ENCODE measurements around the gene CYRIA.

Gene CYRIA

GRCh38 chr2:16708173-16708572 is 42.5 kb upstream of the CYRIA start:
- TF ChIP-seq EZH2phosphoT487 (conservative IDR thresholded peaks at IDR 0.05; ENCODE audit: low read length) = no peak
- no peak for TF ChIP-seq CTCF (IDR thresholded peaks at IDR 0.05; ENCODE audit: insufficient read depth, low read length, poor library complexity, severe bottlenecking)

GRCh38 chr2:16707014-16707623 is 41.5 kb upstream of the CYRIA start:
- Histone ChIP-seq H3K9me2 (replicated peaks; ENCODE audit: insufficient read depth, low read length) (no peaks in the 10 kb centered on the region), H3K9me3 (ENCODE audit: insufficient read depth, low read length) (no peaks in the 10 kb centered on the region), H2AFZ (ENCODE audit: low read depth, low read length, severe bottlenecking) (no peak overlapping the region), H3K4me3 (ENCODE audit: insufficient read depth, low read length, poor library complexity, severe bottlenecking) (no peak overlapping the region), H4K20me1 (ENCODE audit: low read depth, low read length) (no peaks in the 10 kb centered on the region), H3K4me2 (ENCODE audit: low read depth, low read length, poor library complexity, severe bottlenecking) (no peak overlapping the region), H3K27me3 (ENCODE audit: low read length) (no peaks in the 10 kb centered on the region), H3K79me2 (ENCODE audit: insufficient read depth, low read length) (no peaks in the 10 kb centered on the region), H3K9ac (ENCODE audit: low read length) (no peak overlapping the region), H3F3A (ENCODE audit: insufficient read depth) (no peaks in the 10 kb centered on the region), H3K36me3 (ENCODE audit: low read length) (no peaks in the 10 kb centered on the region), H3K27ac (ENCODE audit: low read depth, low read length) (no peak overlapping the region)
- TF ChIP-seq EZH2phosphoT487 (conservative IDR thresholded peaks at IDR 0.05; ENCODE audit: low read length) = no peak
- no peak for TF ChIP-seq CTCF (IDR thresholded peaks at IDR 0.05; ENCODE audit: insufficient read depth, low read length, poor library complexity, severe bottlenecking)

More at GRCh38 chr2:16708173-16708572, 42.5 kb upstream of the CYRIA start:
- Histone ChIP-seq H4K20me1 (ENCODE audit: low read depth, low read length) (no peaks in the 10 kb centered on the region), H3K27me3 (ENCODE audit: low read length) (no peaks in the 10 kb centered on the region), H3K9ac (ENCODE audit: low read length) (no peak overlapping the region), H3K4me2 (ENCODE audit: low read depth, low read length, poor library complexity, severe bottlenecking) (no peak overlapping the region), H3K79me2 (ENCODE audit: insufficient read depth, low read length) (no peaks in the 10 kb centered on the region), H3F3A (ENCODE audit: insufficient read depth) (no peaks in the 10 kb centered on the region), H3K9me3 (ENCODE audit: insufficient read depth, low read length) (no peaks in the 10 kb centered on the region), H3K36me3 (ENCODE audit: low read length) (no peaks in the 10 kb centered on the region), H3K9me2 (replicated peaks; ENCODE audit: insufficient read depth, low read length) (no peaks in the 10 kb centered on the region), H3K27ac (ENCODE audit: low read depth, low read length) (no peak overlapping the region), H3K4me3 (ENCODE audit: insufficient read depth, low read length, poor library complexity, severe bottlenecking) (no peak overlapping the region), H2AFZ (ENCODE audit: low read depth, low read length, severe bottlenecking) (no peak overlapping the region)

DNA sequence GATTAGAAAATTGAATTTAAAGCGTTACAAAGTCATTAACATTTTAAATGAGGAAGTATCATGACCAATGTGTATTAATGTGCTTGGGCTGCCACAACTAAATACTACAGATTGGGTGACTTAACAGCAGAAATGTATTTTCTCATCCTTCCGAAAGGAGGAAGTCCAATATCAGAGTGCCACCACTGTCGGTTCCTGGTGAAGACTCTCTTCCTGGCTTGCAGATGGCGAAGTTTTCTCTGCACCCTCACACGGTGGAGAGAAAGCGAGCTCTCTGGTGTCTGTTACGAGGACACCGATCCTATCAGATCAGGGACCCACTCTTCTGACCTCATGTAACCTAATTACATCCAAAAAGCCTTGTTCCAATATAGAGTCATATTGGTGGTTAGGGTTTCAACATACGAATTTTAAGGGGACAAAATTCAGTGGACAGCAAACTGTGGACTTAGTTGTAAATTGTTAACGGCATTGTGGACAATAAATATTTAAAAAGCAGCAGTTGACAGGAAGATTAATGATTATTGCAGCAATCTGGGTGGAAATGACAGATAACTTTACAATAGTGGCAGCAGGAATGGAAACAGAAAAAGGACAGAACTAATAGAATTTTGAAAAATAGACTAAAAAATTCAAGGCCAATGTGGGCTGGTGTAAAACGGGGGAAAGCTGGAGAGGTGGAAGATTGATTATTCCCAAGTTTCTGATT is 35.1 kb upstream of the CYRIA start:
- no peak overlapping the region for H3K27ac ChIP-seq (ENCODE audit: low read depth, low read length)
- TF ChIP-seq CTCF (IDR thresholded peaks at IDR 0.05; ENCODE audit: insufficient read depth, low read length, poor library complexity, severe bottlenecking) = no peak
- no peak for TF ChIP-seq EZH2phosphoT487 (conservative IDR thresholded peaks at IDR 0.05; ENCODE audit: low read length)
- H3K36me3 ChIP-seq (ENCODE audit: low read length) = no peaks in the 10 kb centered on the region
- H3K79me2 ChIP-seq (ENCODE audit: insufficient read depth, low read length) = no peaks in the 10 kb centered on the region
- no peak overlapping the region for H3K9ac ChIP-seq (ENCODE audit: low read length)
- no peak overlapping the region for H2AFZ ChIP-seq (ENCODE audit: low read depth, low read length, severe bottlenecking)
- H3K4me2 ChIP-seq (ENCODE audit: low read depth, low read length, poor library complexity, severe bottlenecking) = no peak overlapping the region
- H4K20me1 ChIP-seq (ENCODE audit: low read depth, low read length) = no peaks in the 10 kb centered on the region
- no peaks in the 10 kb centered on the region for H3K9me2 ChIP-seq (replicated peaks; ENCODE audit: insufficient read depth, low read length)
- H3K27me3 ChIP-seq (ENCODE audit: low read length) = no peaks in the 10 kb centered on the region
- H3K4me3 ChIP-seq (ENCODE audit: insufficient read depth, low read length, poor library complexity, severe bottlenecking) = no peak overlapping the region
- H3K9me3 ChIP-seq (ENCODE audit: insufficient read depth, low read length) = no peaks in the 10 kb centered on the region
- no peaks in the 10 kb centered on the region for H3F3A ChIP-seq (ENCODE audit: insufficient read depth)
